PFSK-1 (cell line): Measurements from ENCODE around the gene ATAD3B.

ENCODE experiments used
- POLR2AphosphoS5 ChIP-seq: IDR thresholded peaks from 2 replicates; pipeline ENCODE4 v1.6.1; 2012; ENCODE audit warnings: low read depth, mild to moderate bottlenecking, control low read depth, low read length, moderate library complexity
- SIN3A ChIP-seq: IDR thresholded peaks from 2 replicates; pipeline ENCODE4 v1.6.1; 2012; ENCODE audit warnings: mild to moderate bottlenecking, low read length, moderate library complexity, borderline replicate concordance; ENCODE audit not compliant: insufficient read depth
- TAF1 ChIP-seq: IDR thresholded peaks from 2 replicates; pipeline ENCODE4 v1.6.1; 2012; ENCODE audit warnings: low read length, control low read depth, borderline replicate concordance; ENCODE audit not compliant: insufficient read depth
- TF ChIP-seq, protein P1 (sequence below), 2 experiments: IDR thresholded peaks; 2 replicates each; pipeline versions ENCODE4 v1.6.1 to v1.8.0; 2011 to 2012; ENCODE audit warnings: low read depth in 2 of 2, low read length in 2 of 2, control low read depth in 1 of 2, inconsistent platforms in 1 of 2, mild to moderate bottlenecking in 1 of 2, moderate library complexity in 1 of 2; ENCODE audit not compliant: insufficient read depth in 1 of 2

DNA sequence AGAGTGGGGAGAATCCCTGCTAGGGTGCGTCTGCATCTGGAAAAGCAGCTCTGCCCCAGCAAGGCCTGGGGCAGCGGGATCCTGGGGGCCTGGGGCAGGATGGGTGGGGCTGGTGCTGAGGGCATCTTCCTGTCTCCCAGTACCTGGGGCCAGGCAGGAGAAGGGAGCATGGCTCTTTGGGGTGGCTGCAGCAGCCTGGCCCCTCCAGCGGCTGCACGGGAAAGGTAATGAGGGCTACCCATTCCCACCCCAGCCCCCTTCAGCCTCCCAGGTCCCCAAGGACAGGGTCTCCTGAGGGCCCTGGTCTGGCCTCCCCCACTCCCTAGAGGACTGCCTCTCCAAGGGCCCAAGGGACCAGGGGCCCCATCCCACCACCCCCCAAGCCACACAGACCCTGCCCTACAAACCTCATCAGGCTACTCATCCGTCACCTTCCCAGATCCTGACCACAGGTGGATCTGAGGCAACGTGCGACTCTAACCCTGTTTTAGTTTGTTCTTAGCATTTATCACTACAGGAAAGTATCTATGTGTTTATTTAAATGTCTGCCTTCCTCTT, 49.6 kb upstream of the ATAD3B start:
- TF ChIP-seq, protein P1, sequence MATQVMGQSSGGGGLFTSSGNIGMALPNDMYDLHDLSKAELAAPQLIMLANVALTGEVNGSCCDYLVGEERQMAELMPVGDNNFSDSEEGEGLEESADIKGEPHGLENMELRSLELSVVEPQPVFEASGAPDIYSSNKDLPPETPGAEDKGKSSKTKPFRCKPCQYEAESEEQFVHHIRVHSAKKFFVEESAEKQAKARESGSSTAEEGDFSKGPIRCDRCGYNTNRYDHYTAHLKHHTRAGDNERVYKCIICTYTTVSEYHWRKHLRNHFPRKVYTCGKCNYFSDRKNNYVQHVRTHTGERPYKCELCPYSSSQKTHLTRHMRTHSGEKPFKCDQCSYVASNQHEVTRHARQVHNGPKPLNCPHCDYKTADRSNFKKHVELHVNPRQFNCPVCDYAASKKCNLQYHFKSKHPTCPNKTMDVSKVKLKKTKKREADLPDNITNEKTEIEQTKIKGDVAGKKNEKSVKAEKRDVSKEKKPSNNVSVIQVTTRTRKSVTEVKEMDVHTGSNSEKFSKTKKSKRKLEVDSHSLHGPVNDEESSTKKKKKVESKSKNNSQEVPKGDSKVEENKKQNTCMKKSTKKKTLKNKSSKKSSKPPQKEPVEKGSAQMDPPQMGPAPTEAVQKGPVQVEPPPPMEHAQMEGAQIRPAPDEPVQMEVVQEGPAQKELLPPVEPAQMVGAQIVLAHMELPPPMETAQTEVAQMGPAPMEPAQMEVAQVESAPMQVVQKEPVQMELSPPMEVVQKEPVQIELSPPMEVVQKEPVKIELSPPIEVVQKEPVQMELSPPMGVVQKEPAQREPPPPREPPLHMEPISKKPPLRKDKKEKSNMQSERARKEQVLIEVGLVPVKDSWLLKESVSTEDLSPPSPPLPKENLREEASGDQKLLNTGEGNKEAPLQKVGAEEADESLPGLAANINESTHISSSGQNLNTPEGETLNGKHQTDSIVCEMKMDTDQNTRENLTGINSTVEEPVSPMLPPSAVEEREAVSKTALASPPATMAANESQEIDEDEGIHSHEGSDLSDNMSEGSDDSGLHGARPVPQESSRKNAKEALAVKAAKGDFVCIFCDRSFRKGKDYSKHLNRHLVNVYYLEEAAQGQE (IDR thresholded peaks at IDR 0.05; ENCODE audit: insufficient read depth in 1 of 2, low read depth in 2 of 2, low read length in 2 of 2), result no peak
- TF ChIP-seq POLR2AphosphoS5, result no peak
- no peak for TF ChIP-seq TAF1
- TF ChIP-seq SIN3A, result no peak
